GM23338 (cell line): ENCODE measurements around the gene FAM234A. TPM values are rescaled to one million over a fixed set of nuclear protein-coding genes. Genes with fewer than 3 reads are reported as not detected.

Source experiments
- ATAC-seq: fragments of 200-7000 bp; cut with Tn5 transposase; 3 replicates; pipeline ENCODE4 v1.9.1; 2020
- DNase-seq: peaks from one replicate; pipeline ENCODE4 v3.0.0-alpha.2; 2015; ENCODE audit warnings: low spot score
- H2AFZ ChIP-seq: fragments of 200-600 bp; sonication (generic); 2 replicates; pipeline ENCODE4 v1.8.0; 2016; ENCODE audit warnings: antibody characterized with exemption, mild to moderate bottlenecking, moderate library complexity
- H3F3A ChIP-seq: fragments of 200-600 bp; sonication (generic); replicated peaks from 2 replicates; pipeline ENCODE4 v1.8.0; 2017; ENCODE audit warnings: antibody characterized with exemption, mixed run types, low read depth
- H3K27ac ChIP-seq: fragments of 200-600 bp; sonication (generic); 2 replicates; pipeline ENCODE4 v1.6.1; 2016; ENCODE audit warnings: low read depth
- H3K27me3 ChIP-seq: fragments of 200-600 bp; sonication (generic); 2 replicates; pipeline ENCODE4 v1.8.0; 2016; ENCODE audit warnings: mild to moderate bottlenecking, mixed run types, moderate library complexity; ENCODE audit not compliant: insufficient read depth
- H3K36me3 ChIP-seq: fragments of 200-600 bp; sonication (generic); 2 replicates; pipeline ENCODE4 v1.8.0; 2016; ENCODE audit warnings: mild to moderate bottlenecking; ENCODE audit not compliant: insufficient read depth
- H3K4me1 ChIP-seq: fragments of 200-600 bp; sonication (generic); 2 replicates; pipeline ENCODE4 v1.8.0; 2016; ENCODE audit warnings: mild to moderate bottlenecking, moderate library complexity; ENCODE audit not compliant: insufficient read depth
- H3K4me2 ChIP-seq: fragments of 200-600 bp; sonication (generic); 2 replicates; pipeline ENCODE4 v1.7.1; 2017; ENCODE audit warnings: mixed run types
- H3K4me3 ChIP-seq: fragments of 200-600 bp; sonication (generic); 2 replicates; pipeline ENCODE4 v1.6.1; 2016; ENCODE audit warnings: mixed run types
- H3K79me2 ChIP-seq: fragments of 200-600 bp; sonication (generic); replicated peaks from 2 replicates; pipeline ENCODE4 v1.8.0; 2017; ENCODE audit warnings: mild to moderate bottlenecking; ENCODE audit not compliant: insufficient read depth
- H3K9me2 ChIP-seq: fragments of 200-600 bp; sonication (generic); 2 replicates; pipeline ENCODE4 v1.8.0; 2017; ENCODE audit not compliant: insufficient read depth
- H4K20me1 ChIP-seq: fragments of 200-600 bp; sonication (generic); replicated peaks from 2 replicates; pipeline ENCODE4 v1.8.0; 2017; ENCODE audit warnings: mild to moderate bottlenecking; ENCODE audit not compliant: insufficient read depth
- H3K27ac Mint-ChIP-seq: 2 replicates; pipeline ENCODE4 v1.8.0; 2020; ENCODE audit warnings: inconsistent platforms, mild to moderate bottlenecking, moderate library complexity, mixed read lengths
- H3K27me3 Mint-ChIP-seq: 3 replicates; pipeline ENCODE4 v1.8.0; 2022; ENCODE audit warnings: low read depth, mild to moderate bottlenecking, moderate library complexity, mixed read lengths, inconsistent platforms; ENCODE audit not compliant: insufficient read depth, poor library complexity
- H3K36me3 Mint-ChIP-seq: 3 replicates; pipeline ENCODE4 v1.8.0; 2021; ENCODE audit warnings: low read depth, mild to moderate bottlenecking, inconsistent platforms, moderate library complexity, mixed read lengths
- H3K4me1 Mint-ChIP-seq: 3 replicates; pipeline ENCODE4 v1.8.0; 2020; ENCODE audit warnings: mild to moderate bottlenecking, inconsistent platforms, mixed read lengths
- H3K4me3 Mint-ChIP-seq: 3 replicates; pipeline ENCODE4 v1.8.0; 2021; ENCODE audit warnings: moderate library complexity, mild to moderate bottlenecking, inconsistent platforms, mixed read lengths
- H3K9me3 Mint-ChIP-seq: 3 replicates; pipeline ENCODE4 v1.8.0; 2020; ENCODE audit warnings: moderate library complexity, mild to moderate bottlenecking, inconsistent platforms, mixed read lengths
- JUNB ChIP-seq: IDR thresholded peaks from one replicate; pipeline ENCODE4 v1.6.1; 2016; ENCODE audit warnings: antibody characterized with exemption; ENCODE audit not compliant: unreplicated experiment
- ZNF114 ChIP-seq: fragments of 250-450 bp; sonication (Bioruptor Pico); IDR thresholded peaks from 2 replicates; pipeline ENCODE4 v1.5.0; 2020; ENCODE audit warnings: mild to moderate bottlenecking, moderate library complexity
- polyA plus RNA-seq: library from polyadenylated mRNA; unstranded; fragments of >200 nt; fragmentation: Nextera tagmentation; extraction: Ambion mirVana; gene quantifications from 2 replicates; pipeline ENCODE4 v1.2.1, GENCODE V29; 2016
- total RNA-seq: library from RNA; depleted of rRNA; stranded (reverse); fragments of >200 nt; shearing (Covaris generic); gene quantifications from 2 replicates; pipeline ENCODE4 v1.2.3, GENCODE V29; 2014
- TF ChIP-seq, protein P1 (sequence below), 2 experiments: fragments of 200-600 bp in 1 of 2; sonication (generic) in 1 of 2; conservative IDR thresholded peaks; 2 replicates each; pipeline versions ENCODE4 v1.5.1 to v1.6.1; 2016 to 2017; ENCODE audit warnings: antibody characterized with exemption in 2 of 2, low read depth in 2 of 2, mild to moderate bottlenecking in 2 of 2, moderate library complexity in 1 of 2
- TF ChIP-seq, protein P2 (sequence below): IDR thresholded peaks from one replicate; pipeline ENCODE4 v1.6.1; 2018; ENCODE audit warnings: antibody characterized with exemption; ENCODE audit not compliant: unreplicated experiment

FAM234A gene
- total and polyA plus RNA-seq, 2 experiments from 2014 or later: 41.9 to 128 TPM

DNA sequence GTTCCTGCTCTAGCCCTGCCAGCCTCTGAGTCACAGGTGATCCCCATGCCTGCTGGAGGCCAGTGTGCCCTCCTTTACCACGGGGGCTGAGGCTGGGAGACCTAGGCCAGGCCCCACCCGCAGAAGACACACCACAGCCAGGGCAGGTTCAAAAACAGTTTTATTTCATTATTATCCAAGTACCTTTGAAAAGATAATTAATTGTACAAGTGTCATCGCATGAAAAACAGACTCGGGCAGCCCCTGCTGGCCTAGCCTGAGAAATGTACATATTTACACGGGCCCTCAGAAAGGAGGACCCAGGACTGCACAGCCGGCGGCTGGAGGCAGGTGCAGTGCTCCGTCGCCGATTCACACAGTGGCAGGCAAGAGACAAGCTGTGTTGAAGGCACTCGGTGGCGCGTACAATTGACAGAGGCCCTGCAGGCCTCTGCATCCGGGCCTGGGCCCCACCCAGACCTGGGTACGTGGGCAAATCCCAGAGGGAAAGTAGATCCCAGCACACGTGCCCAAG, 52.7 kb downstream of the FAM234A start:
- Mint-ChIP-seq H3K4me1 (no peaks in the 10 kb centered on the region), H3K4me3 (no peak overlapping the region), H3K36me3 (peaks cover 11% of the 10 kb centered on the region), H3K27ac (no peak overlapping the region), H3K9me3 (no peaks in the 10 kb centered on the region; the same call in 2 of the 3 replicates), H3K27me3 (no peaks in the 10 kb centered on the region)
- no peaks in the 10 kb centered on the region for H3K9me2 ChIP-seq
- no peak overlapping the region for H3K27ac ChIP-seq
- no peaks in the 10 kb centered on the region for H3K36me3 ChIP-seq
- no peaks in the 10 kb centered on the region for H3K4me1 ChIP-seq
- DNase-seq (no peak), ATAC-seq (no peak)
- H3K27me3 ChIP-seq: no peaks in the 10 kb centered on the region
- no peak overlapping the region for H3K4me3 ChIP-seq
- TF ChIP-seq ZNF114: no peak
- TF ChIP-seq, protein P1, sequence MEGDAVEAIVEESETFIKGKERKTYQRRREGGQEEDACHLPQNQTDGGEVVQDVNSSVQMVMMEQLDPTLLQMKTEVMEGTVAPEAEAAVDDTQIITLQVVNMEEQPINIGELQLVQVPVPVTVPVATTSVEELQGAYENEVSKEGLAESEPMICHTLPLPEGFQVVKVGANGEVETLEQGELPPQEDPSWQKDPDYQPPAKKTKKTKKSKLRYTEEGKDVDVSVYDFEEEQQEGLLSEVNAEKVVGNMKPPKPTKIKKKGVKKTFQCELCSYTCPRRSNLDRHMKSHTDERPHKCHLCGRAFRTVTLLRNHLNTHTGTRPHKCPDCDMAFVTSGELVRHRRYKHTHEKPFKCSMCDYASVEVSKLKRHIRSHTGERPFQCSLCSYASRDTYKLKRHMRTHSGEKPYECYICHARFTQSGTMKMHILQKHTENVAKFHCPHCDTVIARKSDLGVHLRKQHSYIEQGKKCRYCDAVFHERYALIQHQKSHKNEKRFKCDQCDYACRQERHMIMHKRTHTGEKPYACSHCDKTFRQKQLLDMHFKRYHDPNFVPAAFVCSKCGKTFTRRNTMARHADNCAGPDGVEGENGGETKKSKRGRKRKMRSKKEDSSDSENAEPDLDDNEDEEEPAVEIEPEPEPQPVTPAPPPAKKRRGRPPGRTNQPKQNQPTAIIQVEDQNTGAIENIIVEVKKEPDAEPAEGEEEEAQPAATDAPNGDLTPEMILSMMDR (conservative IDR thresholded peaks at IDR 0.05; ENCODE audit: low read depth in 2 of 2): 0 out of 4 replicates have a peak, but pooled peaks of 1 of the 2 experiments have one; percentile 8
- TF ChIP-seq, protein P2, sequence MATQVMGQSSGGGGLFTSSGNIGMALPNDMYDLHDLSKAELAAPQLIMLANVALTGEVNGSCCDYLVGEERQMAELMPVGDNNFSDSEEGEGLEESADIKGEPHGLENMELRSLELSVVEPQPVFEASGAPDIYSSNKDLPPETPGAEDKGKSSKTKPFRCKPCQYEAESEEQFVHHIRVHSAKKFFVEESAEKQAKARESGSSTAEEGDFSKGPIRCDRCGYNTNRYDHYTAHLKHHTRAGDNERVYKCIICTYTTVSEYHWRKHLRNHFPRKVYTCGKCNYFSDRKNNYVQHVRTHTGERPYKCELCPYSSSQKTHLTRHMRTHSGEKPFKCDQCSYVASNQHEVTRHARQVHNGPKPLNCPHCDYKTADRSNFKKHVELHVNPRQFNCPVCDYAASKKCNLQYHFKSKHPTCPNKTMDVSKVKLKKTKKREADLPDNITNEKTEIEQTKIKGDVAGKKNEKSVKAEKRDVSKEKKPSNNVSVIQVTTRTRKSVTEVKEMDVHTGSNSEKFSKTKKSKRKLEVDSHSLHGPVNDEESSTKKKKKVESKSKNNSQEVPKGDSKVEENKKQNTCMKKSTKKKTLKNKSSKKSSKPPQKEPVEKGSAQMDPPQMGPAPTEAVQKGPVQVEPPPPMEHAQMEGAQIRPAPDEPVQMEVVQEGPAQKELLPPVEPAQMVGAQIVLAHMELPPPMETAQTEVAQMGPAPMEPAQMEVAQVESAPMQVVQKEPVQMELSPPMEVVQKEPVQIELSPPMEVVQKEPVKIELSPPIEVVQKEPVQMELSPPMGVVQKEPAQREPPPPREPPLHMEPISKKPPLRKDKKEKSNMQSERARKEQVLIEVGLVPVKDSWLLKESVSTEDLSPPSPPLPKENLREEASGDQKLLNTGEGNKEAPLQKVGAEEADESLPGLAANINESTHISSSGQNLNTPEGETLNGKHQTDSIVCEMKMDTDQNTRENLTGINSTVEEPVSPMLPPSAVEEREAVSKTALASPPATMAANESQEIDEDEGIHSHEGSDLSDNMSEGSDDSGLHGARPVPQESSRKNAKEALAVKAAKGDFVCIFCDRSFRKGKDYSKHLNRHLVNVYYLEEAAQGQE: no peak
- H2AFZ ChIP-seq: no peak overlapping the region
- H3K79me2 ChIP-seq: no peaks in the 10 kb centered on the region
- H3K4me2 ChIP-seq: no peak overlapping the region
- H3F3A ChIP-seq: no peaks in the 10 kb centered on the region
- no peaks in the 10 kb centered on the region for H4K20me1 ChIP-seq

DNA sequence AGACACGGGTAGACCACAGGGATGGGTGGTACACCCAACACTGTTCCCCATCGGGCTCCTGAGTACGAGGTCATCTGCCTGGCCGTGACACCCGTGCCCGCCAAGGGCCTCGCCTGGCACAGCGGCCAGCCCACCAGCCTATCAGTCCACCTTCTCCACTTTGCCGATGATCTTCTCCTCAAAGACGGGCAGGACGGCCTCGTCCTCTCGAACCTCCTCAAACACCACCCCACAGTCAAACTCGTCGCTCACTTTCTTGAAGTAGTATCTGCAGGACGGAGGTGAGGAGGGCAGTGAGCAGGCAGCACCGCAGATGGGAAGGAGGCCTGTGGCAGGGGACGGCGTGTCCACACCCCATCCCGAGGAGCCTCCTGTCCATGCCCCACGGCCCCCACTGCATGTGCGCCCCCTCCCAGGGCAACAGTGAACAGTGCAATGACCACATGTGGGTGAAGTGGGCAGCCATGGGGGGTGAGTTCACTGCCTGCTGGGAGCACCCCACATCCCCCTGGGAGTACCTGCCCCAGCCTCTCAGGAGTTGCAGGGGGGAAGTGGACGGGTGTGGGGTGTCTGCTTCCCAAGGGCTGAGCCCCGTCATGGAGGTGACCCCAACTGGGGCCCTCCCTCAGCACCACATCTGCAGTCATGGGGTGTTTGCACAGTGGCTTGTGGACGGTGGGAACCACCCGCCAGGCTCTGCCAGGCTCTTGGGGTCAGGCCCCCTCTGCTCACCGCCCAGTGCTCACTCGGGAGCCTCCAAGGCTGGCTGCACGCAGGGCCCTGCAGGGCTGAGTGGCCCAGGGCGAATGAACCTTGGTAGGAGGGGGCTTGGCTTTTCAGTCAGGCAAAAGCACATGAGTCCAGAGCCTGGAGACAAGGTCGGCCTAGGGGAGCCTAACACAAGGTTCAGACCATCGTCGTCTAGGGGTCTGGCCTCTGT, 53.6 kb downstream of the FAM234A start:
- Histone ChIP-seq H3K4me3 (no peak overlapping the region), H3K27ac (no peak overlapping the region), H3K36me3 (no peaks in the 10 kb centered on the region)

More for the DNA sequence above, 53.6 kb downstream of the FAM234A start:
- no peaks in the 10 kb centered on the region for H3K9me2 ChIP-seq
- no peak overlapping the region for H3K4me3 Mint-ChIP-seq
- H3K36me3 Mint-ChIP-seq: peaks cover 14% of the 10 kb centered on the region
- H3K9me3 Mint-ChIP-seq: no peaks in the 10 kb centered on the region; the same call in 2 of the 3 replicates
- no peaks in the 10 kb centered on the region for H3K4me1 Mint-ChIP-seq
- DNase-seq (no peak), ATAC-seq (no peak)
- no peaks in the 10 kb centered on the region for H3K27me3 ChIP-seq
- H3K79me2 ChIP-seq: no peaks in the 10 kb centered on the region
- H3K4me2 ChIP-seq: no peak overlapping the region
- H3F3A ChIP-seq: no peaks in the 10 kb centered on the region
- TF ChIP-seq JUNB (no peak), ZNF114 (no peak)
- no peak overlapping the region for H2AFZ ChIP-seq
- no peaks in the 10 kb centered on the region for H4K20me1 ChIP-seq
- H3K4me1 ChIP-seq: no peaks in the 10 kb centered on the region
- no peak overlapping the region for H3K27ac Mint-ChIP-seq
- no peaks in the 10 kb centered on the region for H3K27me3 Mint-ChIP-seq
